Upper lobe of left lung (tissue), 4 donors: Measurements from ENCODE around the gene CCDC197.

Experiments
- CTCF ChIP-seq, 6 experiments: fragments of 450-650 bp in 4 of 6; fragments of 200-600 bp in 2 of 6; sonication (generic) in 2 of 6; IDR thresholded peaks; one replicate each; pipeline ENCODE4 v1.5.1; 2016 to 2019; ENCODE audit warnings: antibody characterized with exemption in 6 of 6
- POLR2A ChIP-seq, 4 donors: fragments of 450-650 bp; IDR thresholded peaks; one replicate each; pipeline ENCODE4 v1.5.1; 2016 to 2017; ENCODE audit warnings: antibody characterized with exemption in 4 of 4, mild to moderate bottlenecking in 2 of 4
- POLR2AphosphoS5 ChIP-seq, 2 donors: sonication (generic); formaldehyde crosslinking; IDR thresholded peaks; one replicate each; pipeline ENCODE4 v1.5.1; 2017; ENCODE audit warnings: antibody characterized with exemption in 2 of 2

GRCh38 chr14:93976477-93977057, 20.5 kb upstream of the CCDC197 start, which contains the start of gene ASB2:
- TF ChIP-seq POLR2A (IDR thresholded peaks at IDR 0.05) (no peak), POLR2AphosphoS5 (IDR thresholded peaks at IDR 0.05) (no peak), CTCF (IDR thresholded peaks at IDR 0.05) (no peak)
